K562 (cell line): ENCODE data around the gene PRR35. TPM values are rescaled to one million over a fixed set of nuclear protein-coding genes. Genes with fewer than 3 reads are reported as not detected.

Experiments
- BMI1 ChIP-seq: fragments of 150-350 bp; IDR thresholded peaks from 2 replicates; pipeline ENCODE4 v1.6.1; 2014; ENCODE audit warnings: low read length
- CEBPG ChIP-seq, 3 experiments: fragments of 200-800 bp in 1 of 3; sonication (Bioruptor generic) in 1 of 3; sonication (generic) in 1 of 3; formaldehyde crosslinking in 1 of 3; IDR thresholded peaks in 2 of 3; conservative IDR thresholded peaks in 1 of 3; 2 replicates each; pipeline versions ENCODE4 v1.6.1 to v1.8.0; 2016 to 2022; ENCODE audit warnings: missing compliant biosample characterization in 2 of 3, missing genetic modification characterization in 2 of 3, mild to moderate bottlenecking in 1 of 3, missing genetic modification reagents in 1 of 3
- CREM ChIP-seq: IDR thresholded peaks from 2 replicates; pipeline ENCODE4 v1.6.1; 2014; ENCODE audit warnings: antibody characterized with exemption, low read depth
- E2F4 ChIP-seq: sonication (generic); formaldehyde crosslinking; IDR thresholded peaks from 2 replicates; pipeline ENCODE4 v1.8.0; 2022; ENCODE audit warnings: mild to moderate bottlenecking, low read depth, missing genetic modification reagents
- FOXK2 ChIP-seq, 2 experiments: fragments of 450-650 bp; IDR thresholded peaks in 1 of 2; conservative IDR thresholded peaks in 1 of 2; 2 replicates each; pipeline ENCODE4 v1.6.1; 2016; ENCODE audit warnings: low read depth in 2 of 2, mild to moderate bottlenecking in 1 of 2
- GTF2F1 ChIP-seq: IDR thresholded peaks from 2 replicates; pipeline ENCODE4 v1.6.1; 2011; ENCODE audit warnings: low read depth, low read length, improper control_type of control experiment
- GTF3C2 ChIP-seq: IDR thresholded peaks from 3 replicates; pipeline ENCODE4 v1.6.1; 2011; ENCODE audit warnings: borderline replicate concordance, mild to moderate bottlenecking, moderate library complexity; ENCODE audit not compliant: insufficient read length; ENCODE audit errors: extremely low read depth
- HDAC6 ChIP-seq: IDR thresholded peaks from 2 replicates; pipeline ENCODE4 v1.6.1; 2012; ENCODE audit warnings: low read depth, mild to moderate bottlenecking, control low read depth, inconsistent platforms, low read length, moderate library complexity
- MLX ChIP-seq, 2 experiments: fragments of 450-650 bp in 1 of 2; sonication (generic) in 1 of 2; formaldehyde crosslinking; conservative IDR thresholded peaks; 2 replicates each; pipeline versions ENCODE4 v1.4.0 to v1.8.1; 2020 to 2022; ENCODE audit warnings: mild to moderate bottlenecking in 1 of 2, missing genetic modification reagents in 1 of 2
- MYNN ChIP-seq, 2 experiments: sonication (generic); formaldehyde crosslinking in 1 of 2; IDR thresholded peaks; 2 replicates each; pipeline versions ENCODE4 v1.5.0 to v1.6.1; 2016 to 2020; ENCODE audit warnings: antibody characterized with exemption in 1 of 2, missing genetic modification reagents in 1 of 2
- NFYB ChIP-seq: IDR thresholded peaks from 2 replicates; pipeline ENCODE4 v1.6.1; 2011; ENCODE audit warnings: mild to moderate bottlenecking, moderate library complexity; ENCODE audit not compliant: insufficient read length; ENCODE audit errors: extremely low read depth
- PRMT5 ChIP-seq: sonication (generic); formaldehyde crosslinking; IDR thresholded peaks from 2 replicates; pipeline ENCODE4 v1.5.0; 2020; ENCODE audit warnings: missing genetic modification reagents
- SMARCB1 ChIP-seq: IDR thresholded peaks from 2 replicates; pipeline ENCODE4 v1.6.1; 2011; ENCODE audit warnings: improper control_type of control experiment, low read depth; ENCODE audit not compliant: insufficient read length
- SRF ChIP-seq, 2 experiments: fragments of 250-450, 450-650 bp in 1 of 2; sonication (Bioruptor Pico) in 1 of 2; sonication (generic) in 1 of 2; formaldehyde crosslinking; IDR thresholded peaks; 2 replicates each; pipeline versions ENCODE4 v1.5.0 to v1.5.1; 2020 to 2022; ENCODE audit warnings: mild to moderate bottlenecking in 1 of 2, missing genetic modification reagents in 1 of 2
- STAT5A ChIP-seq: IDR thresholded peaks from 2 replicates; pipeline ENCODE4 v1.6.1; 2012; ENCODE audit warnings: low read length, inconsistent platforms, borderline replicate concordance
- TAF1 ChIP-seq: IDR thresholded peaks from 2 replicates; pipeline ENCODE4 v1.6.1; 2011; ENCODE audit warnings: mild to moderate bottlenecking, low read length, moderate library complexity; ENCODE audit not compliant: insufficient read depth, control insufficient read depth, severe bottlenecking; ENCODE audit errors: extremely low read depth
- ZEB2 ChIP-seq: fragments of 450-650 bp; IDR thresholded peaks from 2 replicates; pipeline ENCODE4 v1.6.1; 2016
- ZNF184 ChIP-seq: sonication (generic); formaldehyde crosslinking; IDR thresholded peaks from 2 replicates; pipeline ENCODE4 v1.5.0; 2020; ENCODE audit warnings: missing genetic modification reagents
- ZNF212 ChIP-seq: fragments of 450-650 bp; formaldehyde crosslinking; IDR thresholded peaks from 2 replicates; pipeline ENCODE4 v1.4.0; 2020; ENCODE audit warnings: mild to moderate bottlenecking
- ZNF311 ChIP-seq: fragments of 250-450 bp; sonication (Bioruptor Pico); IDR thresholded peaks from 2 replicates; pipeline ENCODE4 v1.4.0; 2020; ENCODE audit warnings: mild to moderate bottlenecking, moderate library complexity
- ZNF589 ChIP-seq: fragments of 200-800 bp; sonication (Bioruptor generic); IDR thresholded peaks from 2 replicates; pipeline ENCODE4 v1.6.1; 2016; ENCODE audit warnings: low read depth, missing genetic modification characterization, missing compliant biosample characterization
- ZNF668 ChIP-seq: fragments of 250-450 bp; sonication (Bioruptor Pico); IDR thresholded peaks from 2 replicates; pipeline ENCODE4 v1.8.0; 2022; ENCODE audit warnings: mild to moderate bottlenecking, inconsistent platforms
- ZNF785 ChIP-seq: fragments of 250-450 bp; sonication (Bioruptor Pico); IDR thresholded peaks from 2 replicates; pipeline ENCODE4 v1.4.0; 2020; ENCODE audit warnings: mild to moderate bottlenecking
- polyA plus RNA-seq, 8 experiments: library from polyadenylated mRNA; depleted of rRNA in 4 of 8; stranded (reverse) in 5 of 8; unstranded in 3 of 8; fragments of >200 nt; fragmentation: Nextera tagmentation in 2 of 8; fragmentation: Illumina TruSeq in 1 of 8; extraction: Ambion mirVana in 2 of 8; extraction: Trizol in 1 of 8; gene quantifications; 2 replicates each; pipeline versions ENCODE4 v1.2.1 to v1.2.3, GENCODE V29; 2011 to 2014; ENCODE audit warnings: inconsistent platforms in 1 of 8, missing spikeins in 1 of 8
- total RNA-seq, 7 experiments: library from RNA; depleted of rRNA in 6 of 7; stranded (reverse); fragments of >200 nt in 6 of 7; fragmentation: Illumina TruSeq in 2 of 7; extraction: Trizol in 2 of 7; gene quantifications; 2 replicates each; pipeline versions ENCODE4 v1.2.1 to v1.2.3, GENCODE V29; 2011 to 2021; ENCODE audit warnings: low replicate concordance in 1 of 7

The PRR35 gene
- total and polyA plus RNA-seq, 9 of the 15 experiments (the other 6 are each of a cell fraction or from before 2014, with no cell fraction given), result 0.17 to 0.45 (median 0.21) TPM; not detected in 5

GRCh38 chr16:566475-567372 is 6.5 kb downstream of the PRR35 start, which contains the start of gene NHLRC4 (continued):
- TF ChIP-seq MLX (CRISPR knock-in tag; conservative IDR thresholded peaks at IDR 0.05), result no peak
- TF ChIP-seq GTF2F1, result no peak
- no peak for TF ChIP-seq ZNF212 (CRISPR knock-in tag)
- TF ChIP-seq E2F4, result no peak
- no peak for TF ChIP-seq GTF3C2
- no peak for TF ChIP-seq ZNF184 (CRISPR knock-in tag)
- TF ChIP-seq CREM, result no peak
- 0 out of 4 replicates have a peak, but pooled peaks of 1 of the 2 experiments have one; percentile 57 for TF ChIP-seq SRF (CRISPR knock-in tag; IDR thresholded peaks at IDR 0.05)
- no peak for TF ChIP-seq MYNN (IDR thresholded peaks at IDR 0.05)
- no peak for TF ChIP-seq MYNN (CRISPR knock-in tag; IDR thresholded peaks at IDR 0.05)
- no peak for TF ChIP-seq PRMT5 (CRISPR knock-in tag)
- TF ChIP-seq ZNF668 (CRISPR knock-in tag), result no peak
- TF ChIP-seq ZEB2, result peak; percentile 76
- no peak for TF ChIP-seq ZNF589 (CRISPR knock-in tag)
- TF ChIP-seq ZNF311 (CRISPR knock-in tag), result no peak
- TF ChIP-seq ZNF785 (CRISPR knock-in tag), result no peak
- TF ChIP-seq STAT5A, result no peak
- peak; percentile 47 for TF ChIP-seq TAF1
- 0 out of 4 replicates have a peak, but pooled peaks of 1 of the 2 experiments have one; percentile 36 for TF ChIP-seq FOXK2 (conservative IDR thresholded peaks at IDR 0.05 in 1 of 2, IDR thresholded peaks at IDR 0.05 in 1 of 2; ENCODE audit: low read depth in 2 of 2)
- TF ChIP-seq NFYB, result no peak
- no peak for TF ChIP-seq BMI1
- TF ChIP-seq CEBPG (CRISPR knock-in tag; IDR thresholded peaks at IDR 0.05), result no peak
- TF ChIP-seq CEBPG (tag; conservative IDR thresholded peaks at IDR 0.05 in 1 of 2, IDR thresholded peaks at IDR 0.05 in 1 of 2), result no peak
- no peak for TF ChIP-seq SMARCB1
- no peak for TF ChIP-seq HDAC6
